GM23248 (cell line): ENCODE results near the gene DHRS1. TPM values are rescaled to one million over a fixed set of nuclear protein-coding genes. Genes with fewer than 3 reads are reported as not detected.

Experiments used
- DNase-seq: peaks from one replicate; pipeline ENCODE4 v3.0.0-alpha.2; 2015
- H2AFZ ChIP-seq: fragments of 200-600 bp; sonication (generic); 2 replicates; pipeline ENCODE4 v1.6.1; 2016; ENCODE audit warnings: antibody characterized with exemption
- H3F3A ChIP-seq: fragments of 200-600 bp; sonication (generic); 2 replicates; pipeline ENCODE4 v1.6.1; 2016; ENCODE audit warnings: mild to moderate bottlenecking, antibody characterized with exemption, mixed run types; ENCODE audit not compliant: insufficient read depth
- H3K27ac ChIP-seq: fragments of 200-600 bp; sonication (generic); 2 replicates; pipeline ENCODE4 v1.5.1; 2016; ENCODE audit warnings: mild to moderate bottlenecking
- H3K27me3 ChIP-seq: fragments of 200-600 bp; sonication (generic); replicated peaks from 2 replicates; pipeline ENCODE4 v1.6.1; 2016; ENCODE audit warnings: mild to moderate bottlenecking; ENCODE audit not compliant: insufficient read depth
- H3K36me3 ChIP-seq: fragments of 200-600 bp; sonication (generic); 2 replicates; pipeline ENCODE4 v1.6.1; 2016; ENCODE audit warnings: low read depth, mild to moderate bottlenecking
- H3K4me1 ChIP-seq: fragments of 200-600 bp; sonication (generic); 2 replicates; pipeline ENCODE4 v1.6.1; 2016; ENCODE audit warnings: mild to moderate bottlenecking; ENCODE audit not compliant: insufficient read depth
- H3K4me2 ChIP-seq: fragments of 200-600 bp; sonication (generic); one replicate; pipeline ENCODE4 v1.6.1; 2016; ENCODE audit warnings: mild to moderate bottlenecking; ENCODE audit not compliant: unreplicated experiment
- H3K4me3 ChIP-seq: fragments of 200-600 bp; sonication (generic); 2 replicates; pipeline ENCODE4 v1.5.1; 2016; ENCODE audit warnings: mild to moderate bottlenecking
- H3K79me2 ChIP-seq: fragments of 200-600 bp; sonication (generic); 2 replicates; pipeline ENCODE4 v1.6.1; 2016; ENCODE audit warnings: mild to moderate bottlenecking; ENCODE audit not compliant: insufficient read depth
- H3K9ac ChIP-seq: fragments of 200-600 bp; sonication (generic); 2 replicates; pipeline ENCODE4 v1.6.1; 2016; ENCODE audit warnings: mild to moderate bottlenecking
- H3K9me2 ChIP-seq: fragments of 200-600 bp; sonication (generic); 2 replicates; pipeline ENCODE4 v1.6.1; 2016; ENCODE audit warnings: mixed run types, mild to moderate bottlenecking, moderate library complexity; ENCODE audit not compliant: insufficient read depth
- H3K9me3 ChIP-seq: fragments of 200-600 bp; sonication (generic); one replicate; pipeline ENCODE4 v1.6.1; 2017; ENCODE audit warnings: low read depth
- H4K20me1 ChIP-seq: fragments of 200-600 bp; sonication (generic); 2 replicates; pipeline ENCODE4 v1.6.0; 2016; ENCODE audit not compliant: insufficient read depth
- EZH2 ChIP-seq: fragments of 200-600 bp; sonication (generic); IDR thresholded peaks from 2 replicates; pipeline ENCODE4 v1.6.1; 2018; ENCODE audit warnings: antibody characterized with exemption, mild to moderate bottlenecking; ENCODE audit not compliant: insufficient read depth, poor library complexity, severe bottlenecking
- EZH2phosphoT487 ChIP-seq: fragments of 200-600 bp; sonication (generic); IDR thresholded peaks from 2 replicates; pipeline ENCODE4 v1.6.1; 2018; ENCODE audit warnings: antibody characterized with exemption, moderate library complexity, mild to moderate bottlenecking, low read depth; ENCODE audit not compliant: insufficient read depth
- WGBS, 2 experiments: methylation state at CpG; one replicate each; pipeline ENCODE4 v1.1.6; 2015 to 2017; ENCODE audit warnings: low lambda C conversion rate in 2 of 2, low coverage in 1 of 2; ENCODE audit errors: missing lambda C conversion rate in 2 of 2; 5-methylcytosine and 5-hydroxymethylcytosine counted together
- in situ Hi-C: fragments of 300-500 bp; cut with MboI; formaldehyde crosslinking; loops from 2 replicates; pipeline ENCODE4 v1.15.0; 2020
- polyA plus RNA-seq: library from polyadenylated mRNA; unstranded; fragments of >200 nt; fragmentation: Nextera tagmentation; extraction: Ambion mirVana; gene quantifications from 2 replicates; pipeline ENCODE4 v1.2.1, GENCODE V29; 2016
- total RNA-seq: library from RNA; depleted of rRNA; stranded (reverse); fragments of >200 nt; shearing (Covaris generic); gene quantifications from 2 replicates; pipeline ENCODE4 v1.2.3, GENCODE V29; 2014

Gene DHRS1
- total and polyA plus RNA-seq, 2 experiments from 2014 or later, result 12.8 to 31.0 TPM

DNA sequence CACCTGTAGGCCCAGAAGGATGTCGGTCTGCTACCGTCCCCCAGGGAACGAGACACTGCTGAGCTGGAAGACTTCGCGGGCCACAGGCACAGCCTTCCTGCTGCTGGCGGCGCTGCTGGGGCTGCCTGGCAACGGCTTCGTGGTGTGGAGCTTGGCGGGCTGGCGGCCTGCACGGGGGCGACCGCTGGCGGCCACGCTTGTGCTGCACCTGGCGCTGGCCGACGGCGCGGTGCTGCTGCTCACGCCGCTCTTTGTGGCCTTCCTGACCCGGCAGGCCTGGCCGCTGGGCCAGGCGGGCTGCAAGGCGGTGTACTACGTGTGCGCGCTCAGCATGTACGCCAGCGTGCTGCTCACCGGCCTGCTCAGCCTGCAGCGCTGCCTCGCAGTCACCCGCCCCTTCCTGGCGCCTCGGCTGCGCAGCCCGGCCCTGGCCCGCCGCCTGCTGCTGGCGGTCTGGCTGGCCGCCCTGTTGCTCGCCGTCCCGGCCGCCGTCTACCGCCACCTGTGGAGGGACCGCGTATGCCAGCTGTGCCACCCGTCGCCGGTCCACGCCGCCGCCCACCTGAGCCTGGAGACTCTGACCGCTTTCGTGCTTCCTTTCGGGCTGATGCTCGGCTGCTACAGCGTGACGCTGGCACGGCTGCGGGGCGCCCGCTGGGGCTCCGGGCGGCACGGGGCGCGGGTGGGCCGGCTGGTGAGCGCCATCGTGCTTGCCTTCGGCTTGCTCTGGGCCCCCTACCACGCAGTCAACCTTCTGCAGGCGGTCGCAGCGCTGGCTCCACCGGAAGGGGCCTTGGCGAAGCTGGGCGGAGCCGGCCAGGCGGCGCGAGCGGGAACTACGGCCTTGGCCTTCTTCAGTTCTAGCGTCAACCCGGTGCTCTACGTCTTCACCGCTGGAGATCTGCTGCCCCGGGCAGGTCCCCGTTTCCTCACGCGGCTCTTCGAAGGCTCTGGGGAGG, 11.3 kb upstream of the DHRS1 start, which contains the start of gene LTB4R:
TSS of gene LTB4R (plus strand) at position 857 of the 959 bp plus-strand sequence. CDS start 4,150 bp downstream, outside the sequence.
- no peak within 1 kb of the TSS for H3K27ac ChIP-seq
- peak within 1 kb of the TSS; percentile 27 for H3K4me2 ChIP-seq
- no peaks in the 10 kb centered on the region for H3K79me2 ChIP-seq
- H3K4me3 ChIP-seq, result peak within 1 kb of the TSS; percentile 59
- no peaks in the 10 kb centered on the region for H3K9me2 ChIP-seq
- peak; percentile 93 for DNase-seq
- H4K20me1 ChIP-seq, result no peaks in the 10 kb centered on the region
- peak within 1 kb of the TSS; percentile 66 for H2AFZ ChIP-seq
- peaks cover 8% of the 10 kb centered on the region; the same call in 1 of the 2 replicates for H3F3A ChIP-seq
- in situ Hi-C loops, result no loop called here
- 6 to 8% methylated on average over 69 of the region's 99 CpGs for WGBS, 2 experiments
- H3K4me1 ChIP-seq, result peaks cover 15% of the 10 kb centered on the region
- no peaks in the 10 kb centered on the region for H3K9me3 ChIP-seq
- TF ChIP-seq EZH2phosphoT487 (no peak), EZH2 (no peak)
- no peaks in the 10 kb centered on the region for H3K36me3 ChIP-seq
- H3K27me3 ChIP-seq, result no peaks in the 10 kb centered on the region
- H3K9ac ChIP-seq, result peak within 1 kb of the TSS; percentile 52

DNA sequence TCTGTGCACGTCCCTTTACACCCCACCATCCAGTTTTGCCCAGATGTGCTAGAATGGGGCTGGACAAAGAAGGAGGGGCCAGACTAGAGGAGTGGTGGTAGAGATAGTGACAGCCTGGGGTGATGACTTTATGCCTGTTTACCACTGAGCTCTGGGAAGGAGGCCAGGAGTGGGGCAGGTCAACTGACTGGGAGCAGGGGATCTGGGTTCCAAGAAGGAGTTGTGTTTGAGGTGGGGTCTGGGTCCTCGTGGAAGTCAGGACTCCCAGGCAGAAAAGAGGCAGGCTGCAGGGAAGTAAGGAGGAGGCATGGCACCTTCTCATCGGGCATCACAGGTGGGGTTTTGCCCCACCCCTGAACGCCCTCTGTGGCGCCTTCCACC, 10.7 kb upstream of the DHRS1 start:
- 31 to 40% methylated on average over 4 to 5 of the region's 5 CpGs for WGBS, 2 experiments
- peaks cover 15% of the 10 kb centered on the region for H3K4me1 ChIP-seq
- no peaks in the 10 kb centered on the region for H4K20me1 ChIP-seq
- no peaks in the 10 kb centered on the region for H3K9me3 ChIP-seq
- no peak overlapping the region for H2AFZ ChIP-seq
- H3K36me3 ChIP-seq, result no peaks in the 10 kb centered on the region
- TF ChIP-seq EZH2phosphoT487 (no peak), EZH2 (no peak)
- H3K4me3 ChIP-seq, result peak overlapping the region; percentile 59; the same call in 1 of the 2 replicates
- no peak for DNase-seq
- H3F3A ChIP-seq, result peaks cover 8% of the 10 kb centered on the region; the same call in 1 of the 2 replicates
- in situ Hi-C loops, result no loop called here
- no peaks in the 10 kb centered on the region for H3K27me3 ChIP-seq
- no peaks in the 10 kb centered on the region for H3K79me2 ChIP-seq
- H3K27ac ChIP-seq, result no peak overlapping the region
- H3K4me2 ChIP-seq, result peak overlapping the region; percentile 27
- peak overlapping the region; percentile 52; the same call in 1 of the 2 replicates for H3K9ac ChIP-seq
- no peaks in the 10 kb centered on the region for H3K9me2 ChIP-seq

DNA sequence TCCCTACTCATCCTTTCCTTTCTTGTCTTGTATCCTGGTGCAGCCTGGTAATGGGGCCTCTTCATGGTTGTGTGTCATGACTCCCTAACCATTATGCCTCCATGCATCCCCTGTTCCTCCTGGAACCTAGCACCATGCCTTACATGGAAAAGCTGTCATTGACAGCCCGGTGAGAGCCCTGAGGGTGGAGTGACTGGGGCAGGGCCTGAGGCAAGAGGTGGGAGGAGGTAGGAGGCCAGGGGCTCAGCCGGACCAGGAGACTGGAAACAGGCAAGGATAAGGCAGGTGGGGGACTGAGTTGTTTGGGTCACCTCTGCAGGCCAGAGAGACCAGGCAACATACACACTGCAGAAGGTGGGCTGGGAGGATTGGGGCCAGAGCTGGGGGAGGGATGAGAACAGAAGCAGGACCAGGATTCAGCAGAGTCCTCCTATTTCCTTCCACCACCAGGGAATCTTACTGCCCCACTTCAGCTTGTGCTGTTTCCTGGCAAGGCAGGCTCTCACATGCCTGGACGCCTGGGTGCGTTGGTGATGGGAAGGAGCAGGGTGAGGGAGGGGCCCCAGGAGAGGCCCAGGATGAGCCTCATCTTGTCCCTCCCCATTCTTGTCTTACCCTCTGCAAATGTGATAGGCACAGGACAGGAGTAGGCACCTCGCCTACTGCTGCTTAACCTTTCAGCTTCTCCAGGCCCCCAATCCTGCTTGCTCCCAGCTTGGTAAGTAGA, 10.1 kb upstream of the DHRS1 start, which contains the start of gene LTB4R2:
TSS of gene LTB4R2 (plus strand) at position 603 of the 727 bp plus-strand sequence. CDS start 525 bp downstream, outside the sequence.
- WGBS, 2 experiments, result 68 to 84% methylated on average over 5 of the region's 5 CpGs
- Histone ChIP-seq H3K27ac (no peak within 1 kb of the TSS), H4K20me1 (no peaks in the 10 kb centered on the region), H3K4me3 (peak within 1 kb of the TSS; percentile 59), H3K9me3 (no peaks in the 10 kb centered on the region), H3K4me1 (peaks cover 15% of the 10 kb centered on the region), H3K27me3 (no peaks in the 10 kb centered on the region), H3K9ac (peak within 1 kb of the TSS; percentile 52), H3K4me2 (peak within 1 kb of the TSS; percentile 27), H3K36me3 (no peaks in the 10 kb centered on the region; the same call in 1 of the 2 replicates), H3F3A (peaks cover 8% of the 10 kb centered on the region; the same call in 1 of the 2 replicates), H2AFZ (peak within 1 kb of the TSS; percentile 66), H3K9me2 (no peaks in the 10 kb centered on the region), H3K79me2 (no peaks in the 10 kb centered on the region)
- DNase-seq, result no peak
- in situ Hi-C loops, result no loop called here
- TF ChIP-seq EZH2 (no peak), EZH2phosphoT487 (no peak)
